ENCODE measurements around the gene MEDAG.

The MEDAG gene

DNA sequence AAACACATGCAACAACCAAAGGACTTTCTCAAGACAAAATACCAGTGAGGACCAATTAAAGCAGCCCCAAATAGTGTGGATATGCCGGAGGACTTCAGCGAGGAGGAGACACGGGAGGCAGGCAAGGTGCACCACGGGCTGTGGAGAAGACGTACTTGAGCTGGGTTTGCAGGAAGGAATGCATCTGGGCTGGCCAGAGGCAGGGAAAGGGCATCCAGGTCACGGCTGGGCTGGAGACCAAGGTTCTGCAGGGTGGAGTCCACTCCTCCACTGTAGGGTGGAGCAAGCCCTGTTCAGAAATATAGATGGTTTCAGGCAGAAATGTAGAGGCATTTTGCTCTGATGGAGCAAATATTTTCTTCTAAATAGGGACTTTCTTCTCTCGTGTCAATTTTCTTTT is 36.6 kb upstream of the MEDAG start:
- Mint-ChIP-seq H3K4me1 (peaks cover 7% of the 10 kb centered on the region), H3K4me3 (no peak overlapping the region), H3K27me3 (peaks cover 17% of the 10 kb centered on the region), H3K27ac (no peak overlapping the region), H3K36me3 (ENCODE audit: low read depth) (no peaks in the 10 kb centered on the region), H3K9me3 (no peaks in the 10 kb centered on the region)
- no peak for DNase-seq
- no peak for ATAC-seq

DNA sequence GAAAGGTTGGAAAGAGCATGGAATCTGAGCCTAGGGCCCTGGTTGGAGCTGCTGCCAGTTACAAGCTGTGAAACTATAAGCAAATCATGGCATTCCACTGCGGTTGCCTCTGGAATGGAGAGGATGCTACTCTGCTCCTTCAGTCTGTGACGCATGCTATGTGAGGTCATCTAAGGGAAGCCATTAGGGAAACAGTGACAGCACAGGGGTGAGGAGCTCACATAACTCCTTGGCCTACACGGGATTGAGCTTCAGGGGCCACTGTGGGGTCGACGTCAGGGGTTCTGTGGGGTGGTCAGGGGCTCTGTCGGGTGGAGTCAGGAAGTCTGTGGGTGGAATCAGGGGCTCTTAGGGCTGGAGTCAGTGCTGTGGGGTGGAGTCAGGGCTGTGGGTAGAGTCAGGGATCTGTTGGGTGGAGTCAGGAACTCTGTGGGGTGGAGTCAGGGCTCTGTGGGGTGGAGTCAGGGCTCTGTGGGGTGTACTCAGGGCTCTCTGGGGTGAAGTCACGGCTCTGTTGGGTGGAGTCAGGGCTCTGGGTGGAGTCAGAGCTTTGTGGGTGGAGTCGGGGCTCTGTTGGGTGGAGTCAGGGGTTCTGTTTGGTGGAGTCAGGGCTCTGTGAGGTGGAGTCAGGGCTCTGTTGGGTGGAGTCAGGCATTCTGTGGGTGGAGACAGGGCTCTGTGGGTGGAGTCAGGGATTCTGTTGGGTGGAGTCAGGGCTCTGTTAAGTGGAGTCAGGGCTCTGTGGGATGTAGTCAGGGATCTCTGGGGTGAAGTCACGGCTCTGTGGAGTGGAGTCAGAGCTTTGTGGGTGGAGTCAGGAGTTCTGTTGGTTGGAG is 35.8 kb upstream of the MEDAG start:
- H3K4me1 Mint-ChIP-seq = peaks cover 6% of the 10 kb centered on the region
- no peak overlapping the region for H3K27ac Mint-ChIP-seq
- H3K27me3 Mint-ChIP-seq = peaks cover 16% of the 10 kb centered on the region
- no peaks in the 10 kb centered on the region for H3K36me3 Mint-ChIP-seq (ENCODE audit: low read depth)
- ATAC-seq = peak; percentile 61
- H3K4me3 Mint-ChIP-seq = no peak overlapping the region
- no peaks in the 10 kb centered on the region for H3K9me3 Mint-ChIP-seq
- DNase-seq = peak; percentile 26

DNA sequence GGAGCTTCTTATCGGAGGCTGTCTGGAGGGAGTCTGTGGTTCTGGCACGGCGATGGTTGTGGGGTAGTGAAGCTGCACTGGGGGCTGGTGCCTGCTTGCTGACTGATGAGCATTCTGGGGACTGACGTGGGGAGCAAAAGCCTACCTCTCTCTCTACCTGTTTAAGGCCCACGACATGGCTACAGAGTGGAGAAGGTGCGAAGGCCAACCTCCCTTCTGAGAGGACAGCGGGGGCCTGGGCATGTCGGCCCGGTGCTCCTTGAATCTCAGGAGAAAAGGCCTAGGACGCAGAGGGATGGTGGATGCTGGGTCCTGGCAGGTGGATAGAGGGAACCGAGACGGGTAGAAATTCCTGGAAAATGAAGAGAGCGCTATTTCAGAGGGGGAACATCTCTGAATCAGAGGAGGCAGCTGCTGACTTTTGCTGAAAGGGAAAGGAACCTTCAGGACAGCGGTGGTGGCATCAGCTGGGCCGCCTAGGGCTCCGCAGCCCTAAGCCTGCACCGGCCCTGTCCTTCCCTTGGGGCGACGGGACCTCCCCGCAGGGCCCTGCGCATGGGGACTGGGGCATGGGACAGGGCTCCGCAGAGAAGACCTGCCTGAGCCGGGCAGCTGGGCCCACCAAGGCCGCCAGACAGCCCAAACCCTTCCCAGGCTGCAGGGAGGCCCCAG is 35.0 kb upstream of the MEDAG start:
- DNase-seq (no peak), ATAC-seq (no peak)
- Mint-ChIP-seq H3K9me3 (no peaks in the 10 kb centered on the region), H3K4me1 (peaks cover 2% of the 10 kb centered on the region), H3K36me3 (ENCODE audit: low read depth) (no peaks in the 10 kb centered on the region), H3K27ac (no peak overlapping the region), H3K4me3 (no peak overlapping the region), H3K27me3 (peaks cover 14% of the 10 kb centered on the region)

DNA sequence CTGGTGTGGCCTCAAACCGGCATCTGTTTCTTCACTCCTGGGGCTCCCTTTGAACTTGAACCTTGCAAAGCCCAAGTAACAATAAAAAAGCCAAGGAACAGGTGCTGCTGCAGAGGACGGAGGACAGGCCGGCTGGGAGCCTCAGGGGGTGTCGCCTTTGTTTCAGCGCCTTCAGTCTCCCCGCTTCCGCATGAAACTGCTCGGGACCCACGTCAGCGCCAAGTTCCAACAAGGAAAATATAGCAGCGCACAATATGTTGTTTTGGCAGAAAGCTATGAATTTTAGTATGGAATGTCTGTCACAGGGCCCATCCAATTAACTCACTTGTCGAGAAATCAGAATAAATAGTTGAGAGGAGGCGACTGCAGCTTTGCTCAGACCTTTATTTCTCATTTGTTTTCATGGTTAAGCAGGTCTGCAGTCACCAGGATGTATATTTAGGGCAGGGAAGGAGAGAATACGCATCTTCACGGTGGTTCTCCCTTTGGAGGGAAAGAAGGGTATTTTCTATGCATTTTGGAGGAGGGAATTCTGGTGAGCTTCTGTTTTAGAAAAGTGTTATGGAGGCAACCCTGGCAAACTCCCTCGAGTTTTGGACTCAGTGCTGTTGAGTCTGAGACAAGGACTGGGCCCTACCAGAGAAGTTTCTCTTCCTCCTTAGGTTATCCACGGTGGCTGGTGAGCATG is 34.3 kb upstream of the MEDAG start:
- Mint-ChIP-seq H3K4me1 (peaks cover 2% of the 10 kb centered on the region), H3K27ac (no peak overlapping the region), H3K27me3 (peaks cover 12% of the 10 kb centered on the region), H3K4me3 (no peak overlapping the region), H3K36me3 (ENCODE audit: low read depth) (no peaks in the 10 kb centered on the region), H3K9me3 (no peaks in the 10 kb centered on the region)
- ATAC-seq = no peak
- DNase-seq = no peak

DNA sequence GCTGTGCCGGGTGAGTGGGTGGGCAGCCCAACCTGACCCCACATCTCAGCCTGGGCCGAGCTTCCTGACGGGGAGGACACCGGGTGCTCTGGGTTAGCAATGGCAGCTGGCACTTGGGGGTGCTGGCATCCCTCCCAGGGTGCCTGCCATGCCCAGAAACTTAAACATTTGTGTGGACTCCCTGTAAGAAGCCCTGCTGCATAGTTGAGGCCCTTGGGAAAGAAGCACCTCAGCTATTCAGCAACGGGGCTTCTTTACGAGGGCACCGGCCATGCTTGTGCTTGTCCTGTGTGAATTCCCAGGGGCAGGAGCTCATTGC is 33.8 kb upstream of the MEDAG start:
- H3K36me3 Mint-ChIP-seq (ENCODE audit: low read depth) = no peaks in the 10 kb centered on the region
- H3K4me1 Mint-ChIP-seq = peaks cover 2% of the 10 kb centered on the region
- DNase-seq = no peak
- no peak overlapping the region for H3K27ac Mint-ChIP-seq
- H3K4me3 Mint-ChIP-seq = no peak overlapping the region
- H3K27me3 Mint-ChIP-seq = peaks cover 11% of the 10 kb centered on the region
- no peak for ATAC-seq
- H3K9me3 Mint-ChIP-seq = no peaks in the 10 kb centered on the region

DNA sequence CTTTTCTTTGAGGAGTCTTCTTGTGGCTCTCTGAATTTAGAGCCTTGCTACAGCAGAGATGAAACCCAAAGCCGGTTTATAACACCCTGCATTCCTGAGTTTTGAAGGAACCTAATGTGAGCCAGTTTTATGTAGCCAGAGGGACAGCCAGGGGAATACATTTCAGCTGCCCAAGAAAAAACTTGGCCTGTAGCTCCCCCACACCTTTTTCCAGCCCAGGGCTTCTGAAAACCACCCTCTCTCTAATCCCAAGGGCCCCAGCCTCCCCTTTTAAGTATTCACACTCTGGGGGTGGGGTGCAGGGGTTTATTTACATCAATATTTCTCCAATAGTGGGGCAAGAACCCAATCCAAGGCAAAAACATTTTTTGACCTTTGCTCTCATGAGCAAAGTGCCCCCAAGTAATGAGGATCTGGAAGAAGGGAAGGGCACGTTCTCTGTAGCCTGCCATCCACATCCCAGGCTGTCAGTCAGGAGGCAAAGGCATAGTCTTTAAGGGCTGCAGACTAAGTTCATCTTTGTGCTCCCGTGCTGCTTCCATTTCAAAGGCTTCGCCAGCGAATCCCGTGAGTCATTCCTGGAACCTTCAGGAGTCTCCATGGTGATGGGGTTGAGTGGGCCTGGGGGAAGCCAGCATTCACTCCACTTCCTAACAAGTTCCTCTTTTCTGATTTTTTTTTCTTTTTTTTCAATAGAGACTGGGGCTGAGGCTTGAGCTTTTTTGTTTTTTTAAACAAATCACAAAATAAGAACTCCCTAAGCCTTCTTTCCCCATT is 33.2 kb upstream of the MEDAG start:
- H3K4me3 Mint-ChIP-seq = no peak overlapping the region
- DNase-seq = no peak
- no peak overlapping the region for H3K27ac Mint-ChIP-seq
- H3K4me1 Mint-ChIP-seq = peaks cover 2% of the 10 kb centered on the region
- H3K9me3 Mint-ChIP-seq = no peaks in the 10 kb centered on the region
- ATAC-seq = no peak
- no peaks in the 10 kb centered on the region for H3K36me3 Mint-ChIP-seq (ENCODE audit: low read depth)
- peaks cover 11% of the 10 kb centered on the region for H3K27me3 Mint-ChIP-seq

DNA sequence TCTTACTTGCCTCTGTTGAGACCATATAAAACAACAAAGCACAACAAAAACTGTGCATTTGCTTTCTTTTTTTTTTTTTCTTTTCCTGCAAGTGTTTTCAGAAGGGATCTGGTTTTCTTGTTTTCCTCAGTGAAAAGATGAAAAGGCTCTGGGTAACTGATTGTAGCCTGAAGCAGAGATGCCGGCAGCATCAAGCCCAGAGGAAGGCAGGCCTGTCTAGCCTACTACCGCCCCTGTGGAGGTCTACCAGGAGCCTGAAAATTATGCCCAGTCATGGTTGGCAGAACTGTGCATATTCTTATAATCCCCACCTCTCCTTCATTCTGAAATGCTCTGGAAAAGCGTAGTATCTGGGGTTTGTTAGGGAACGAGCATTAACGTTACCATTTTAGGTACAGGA is 32.6 kb upstream of the MEDAG start:
- Mint-ChIP-seq H3K4me1 (peaks cover 2% of the 10 kb centered on the region), H3K27ac (no peak overlapping the region), H3K36me3 (ENCODE audit: low read depth) (no peaks in the 10 kb centered on the region), H3K9me3 (no peaks in the 10 kb centered on the region), H3K27me3 (peaks cover 11% of the 10 kb centered on the region), H3K4me3 (no peak overlapping the region)
- DNase-seq (no peak), ATAC-seq (no peak)

DNA sequence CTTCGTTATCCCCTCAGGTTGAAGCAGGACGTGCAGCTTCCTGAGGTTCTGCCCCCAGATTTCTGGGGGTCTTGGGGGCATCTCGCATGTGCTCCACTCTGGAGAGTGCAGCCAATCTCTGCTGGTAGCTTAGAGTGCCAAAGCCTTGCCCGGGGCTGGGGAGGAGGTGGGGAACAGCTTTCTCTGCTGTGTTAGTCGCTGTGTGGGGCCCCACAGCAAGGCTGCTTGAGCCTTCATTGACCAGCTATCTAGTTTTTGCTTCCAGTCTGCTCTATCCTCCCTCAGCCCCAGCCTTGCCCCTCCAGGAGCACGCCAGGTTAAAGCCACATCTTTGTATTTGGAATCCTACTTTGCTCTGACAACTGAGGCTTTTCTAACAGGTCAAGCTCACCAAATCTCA is 32.0 kb upstream of the MEDAG start:
- DNase-seq = no peak
- H3K4me1 Mint-ChIP-seq = peaks cover 2% of the 10 kb centered on the region
- peaks cover 11% of the 10 kb centered on the region for H3K27me3 Mint-ChIP-seq
- ATAC-seq = no peak
- H3K4me3 Mint-ChIP-seq = no peak overlapping the region
- H3K9me3 Mint-ChIP-seq = no peaks in the 10 kb centered on the region
- no peak overlapping the region for H3K27ac Mint-ChIP-seq
- no peaks in the 10 kb centered on the region for H3K36me3 Mint-ChIP-seq (ENCODE audit: low read depth)

DNA sequence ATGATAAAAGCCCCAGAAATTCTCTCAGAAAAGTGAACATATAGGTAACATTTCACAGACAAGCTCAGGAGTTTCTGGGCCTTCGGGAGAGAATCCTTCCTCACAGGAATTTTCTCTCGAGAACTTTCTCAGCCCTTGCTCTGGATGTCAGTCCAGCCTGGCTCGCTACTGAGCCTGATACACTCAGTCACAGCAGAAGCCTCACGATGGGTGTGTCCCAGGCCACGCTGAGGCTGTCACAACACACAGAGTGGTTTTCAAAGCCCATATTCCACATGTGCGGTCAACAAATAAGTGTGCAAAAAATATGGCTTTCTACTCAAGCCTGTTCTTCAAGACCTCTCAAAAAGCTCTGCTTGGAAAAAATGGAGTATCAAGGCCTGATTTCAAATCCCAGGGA is 31.5 kb upstream of the MEDAG start:
- peaks cover 2% of the 10 kb centered on the region for H3K4me1 Mint-ChIP-seq
- H3K36me3 Mint-ChIP-seq (ENCODE audit: low read depth) = no peaks in the 10 kb centered on the region
- DNase-seq = no peak
- no peak overlapping the region for H3K27ac Mint-ChIP-seq
- H3K9me3 Mint-ChIP-seq = no peaks in the 10 kb centered on the region
- no peak overlapping the region for H3K4me3 Mint-ChIP-seq
- peaks cover 11% of the 10 kb centered on the region for H3K27me3 Mint-ChIP-seq
- ATAC-seq = no peak

DNA sequence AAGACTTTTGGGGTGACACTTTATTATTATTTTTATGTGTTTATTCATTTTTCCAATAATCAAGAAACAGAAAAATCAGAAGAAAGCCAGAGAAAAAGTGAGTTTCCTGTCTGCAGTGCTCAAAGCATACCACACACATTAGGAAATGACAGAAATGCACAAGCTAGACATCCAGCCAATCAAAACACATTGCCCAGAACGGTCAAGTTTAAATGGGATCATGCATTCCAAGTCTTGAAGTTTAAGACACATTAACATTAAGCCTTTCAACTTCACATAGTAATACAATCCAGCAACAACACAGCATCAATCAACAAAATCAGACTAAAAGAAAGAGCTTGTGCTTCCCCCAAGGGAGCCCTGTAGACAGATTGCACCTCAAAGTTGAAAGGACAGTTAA is 28.7 kb upstream of the MEDAG start:
- Mint-ChIP-seq H3K4me3 (no peak overlapping the region), H3K4me1 (no peaks in the 10 kb centered on the region), H3K9me3 (no peaks in the 10 kb centered on the region), H3K36me3 (ENCODE audit: low read depth) (no peaks in the 10 kb centered on the region), H3K27ac (no peak overlapping the region), H3K27me3 (peaks cover 13% of the 10 kb centered on the region)
- no peak for DNase-seq
- ATAC-seq = no peak

DNA sequence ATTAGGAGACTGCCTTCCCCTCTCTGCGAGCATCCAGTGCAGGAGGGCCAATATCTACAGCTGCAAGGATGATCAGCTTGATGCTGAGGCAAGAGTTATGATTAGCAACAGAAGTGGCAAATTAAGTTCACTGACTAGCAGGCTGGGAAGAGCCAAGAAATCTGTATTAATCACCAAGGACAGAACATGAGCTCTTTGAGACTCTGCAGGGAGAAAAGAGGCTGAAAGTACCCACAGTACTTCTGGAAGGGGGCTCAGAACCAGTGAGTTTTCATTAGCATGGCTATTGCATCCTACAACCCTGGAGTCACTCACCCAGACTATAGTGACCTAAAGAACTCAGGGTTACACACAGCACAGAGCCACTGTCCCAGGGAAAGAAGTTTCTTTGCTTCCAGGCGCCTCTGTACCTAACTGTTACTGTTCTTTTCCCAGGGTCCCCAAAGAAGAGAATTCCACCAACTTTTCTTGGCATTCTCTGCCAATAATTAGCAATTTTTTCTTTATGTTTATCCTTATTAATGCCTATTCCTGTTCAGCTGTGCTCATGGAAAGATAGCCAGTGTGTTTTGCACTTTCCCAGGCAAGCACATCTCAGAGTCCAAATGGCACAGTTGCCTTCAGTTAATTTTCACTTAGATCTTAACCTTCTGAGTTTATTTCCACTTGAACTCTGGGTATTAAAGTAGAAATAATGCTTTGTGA is 25.8 kb upstream of the MEDAG start:
- no peak for DNase-seq
- peaks cover 10% of the 10 kb centered on the region for H3K9me3 Mint-ChIP-seq

DNA sequence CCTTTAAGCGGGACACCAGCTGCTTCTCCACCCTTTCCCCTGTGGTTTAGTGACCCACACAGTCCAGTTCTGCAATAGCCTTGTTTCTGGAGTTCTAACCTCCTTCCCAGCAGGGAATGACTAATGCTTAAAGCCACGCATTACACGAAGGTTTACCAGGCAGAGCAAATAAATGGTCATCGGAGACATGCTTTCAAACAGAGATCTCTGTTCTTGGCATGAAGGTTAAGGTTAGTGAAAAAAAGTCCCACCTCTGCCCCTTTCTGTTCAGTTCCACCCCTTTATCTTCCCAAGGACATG is 25.3 kb upstream of the MEDAG start:
- no peaks in the 10 kb centered on the region for H3K36me3 Mint-ChIP-seq (ENCODE audit: low read depth)
- no peak for ATAC-seq
- H3K4me1 Mint-ChIP-seq = peaks cover 14% of the 10 kb centered on the region
- peaks cover 7% of the 10 kb centered on the region for H3K27me3 Mint-ChIP-seq
- peaks cover 10% of the 10 kb centered on the region for H3K9me3 Mint-ChIP-seq
- no peak for DNase-seq
- no peak overlapping the region for H3K4me3 Mint-ChIP-seq
- no peak overlapping the region for H3K27ac Mint-ChIP-seq

More for the DNA sequence above, 25.8 kb upstream of the MEDAG start:
- Mint-ChIP-seq H3K27ac (no peak overlapping the region), H3K4me1 (peaks cover 13% of the 10 kb centered on the region), H3K27me3 (peaks cover 7% of the 10 kb centered on the region), H3K4me3 (no peak overlapping the region), H3K36me3 (ENCODE audit: low read depth) (no peaks in the 10 kb centered on the region)
- ATAC-seq = no peak

DNA sequence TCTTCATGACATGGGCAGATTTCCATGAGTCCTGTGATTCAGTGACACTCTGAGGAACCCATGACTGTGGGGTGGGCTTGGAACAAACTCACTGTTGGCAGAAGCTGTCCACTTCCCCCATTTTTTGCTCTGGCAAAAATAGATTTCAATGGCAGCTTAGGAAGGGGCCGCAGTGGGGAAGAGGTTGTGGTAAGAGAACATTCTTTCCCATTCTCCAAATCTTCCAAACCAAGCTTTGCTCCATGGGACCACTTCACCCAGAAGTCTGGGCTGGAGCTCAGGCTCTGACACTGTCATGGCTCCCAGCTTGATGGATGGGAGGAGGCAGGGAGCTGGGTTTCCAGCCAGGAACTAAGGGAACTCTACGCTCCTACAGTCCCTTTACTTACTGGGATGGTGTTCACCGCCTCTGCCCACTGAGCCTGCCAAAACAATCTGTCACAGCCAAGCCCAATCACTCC is 24.9 kb upstream of the MEDAG start:
- H3K4me1 Mint-ChIP-seq = peaks cover 16% of the 10 kb centered on the region

More for the DNA sequence above, 24.9 kb upstream of the MEDAG start:
- no peaks in the 10 kb centered on the region for H3K36me3 Mint-ChIP-seq (ENCODE audit: low read depth)
- no peak for ATAC-seq
- no peak overlapping the region for H3K4me3 Mint-ChIP-seq
- no peak overlapping the region for H3K27ac Mint-ChIP-seq
- peaks cover 7% of the 10 kb centered on the region for H3K27me3 Mint-ChIP-seq
- peaks cover 10% of the 10 kb centered on the region for H3K9me3 Mint-ChIP-seq
- no peak for DNase-seq
